ENCODE measurements around the gene USP9X. TPM values are rescaled to one million over a fixed set of nuclear protein-coding genes. Genes with fewer than 3 reads are reported as not detected.
A peak's percentile ranks its signal among the peaks of the same experiment; 100 is the strongest.
"Not testable (repeated sequence)": the region's sequence is repeated elsewhere in the genome, so short reads cannot be mapped to it uniquely, and the experiment has no call there.

The USP9X gene
- total and polyA plus RNA-seq, 2 experiments from 2014 or later = 62.2 to 329 TPM

DNA sequence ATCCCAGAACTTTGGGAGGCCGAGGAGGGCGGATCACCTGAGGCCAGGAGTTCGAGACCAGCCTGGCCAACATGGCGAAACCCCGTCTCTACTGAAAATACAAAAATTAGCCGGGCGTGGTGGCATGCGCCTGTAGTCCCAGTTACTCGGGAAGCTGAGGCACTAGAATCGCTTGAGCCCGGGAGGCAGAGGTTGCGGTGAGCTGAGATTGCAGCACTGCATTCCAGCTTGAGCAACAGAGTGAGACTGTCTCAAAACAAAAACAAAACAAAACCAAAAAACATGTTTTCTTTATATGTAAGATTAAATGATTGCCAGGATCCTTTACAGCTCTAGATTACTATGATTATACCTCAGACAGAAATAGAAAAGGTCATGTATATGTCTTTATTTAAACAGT is 66.5 kb downstream of the USP9X start:
- not testable (repeated sequence) for H3K9me3 Mint-ChIP-seq
- peaks cover 50% of the 10 kb centered on the region; the same call in 1 of the 2 replicates for H3K36me3 ChIP-seq (ENCODE audit: insufficient read depth)

DNA sequence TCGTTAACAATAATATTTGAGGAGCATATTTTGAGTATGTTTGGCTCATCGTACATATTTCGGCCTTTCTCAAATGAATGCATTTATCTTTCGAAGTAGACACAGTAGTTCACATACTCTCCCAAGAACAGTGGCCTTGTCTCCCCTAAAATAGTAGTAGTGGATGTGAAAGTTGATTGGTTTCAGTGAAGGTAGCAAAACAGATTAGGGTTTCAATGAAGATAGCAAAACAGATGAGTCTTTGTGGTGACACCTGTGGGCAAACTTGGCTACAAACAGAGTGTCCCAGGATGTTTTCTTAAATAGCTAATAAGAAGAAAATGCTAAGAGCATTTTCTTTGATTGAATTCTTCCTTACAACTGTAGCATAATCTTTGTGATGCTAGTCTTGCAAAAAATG is 67.0 kb downstream of the USP9X start:
- H3K9me2 ChIP-seq (ENCODE audit: insufficient read depth) = no peaks in the 10 kb centered on the region
- DNase-seq (ENCODE audit: low spot score) = no peak
- H3K4me3 ChIP-seq = no peak overlapping the region
- TF ChIP-seq EZH2phosphoT487 (IDR thresholded peaks at IDR 0.05; ENCODE audit: unreplicated experiment) (no peak), NANOG (IDR thresholded peaks at IDR 0.05; ENCODE audit: borderline replicate concordance) (no peak), CREB1 (CRISPR knock-in tag; IDR thresholded peaks at IDR 0.05; ENCODE audit: low read depth) (no peak), JUNB (IDR thresholded peaks at IDR 0.05; ENCODE audit: unreplicated experiment) (no peak), POLR2AphosphoS5 (IDR thresholded peaks at IDR 0.05; ENCODE audit: low read depth) (no peak), ZNF331 (CRISPR knock-in tag; IDR thresholded peaks at IDR 0.05; ENCODE audit: low read depth) (no peak)
- TF ChIP-seq, protein P1, sequence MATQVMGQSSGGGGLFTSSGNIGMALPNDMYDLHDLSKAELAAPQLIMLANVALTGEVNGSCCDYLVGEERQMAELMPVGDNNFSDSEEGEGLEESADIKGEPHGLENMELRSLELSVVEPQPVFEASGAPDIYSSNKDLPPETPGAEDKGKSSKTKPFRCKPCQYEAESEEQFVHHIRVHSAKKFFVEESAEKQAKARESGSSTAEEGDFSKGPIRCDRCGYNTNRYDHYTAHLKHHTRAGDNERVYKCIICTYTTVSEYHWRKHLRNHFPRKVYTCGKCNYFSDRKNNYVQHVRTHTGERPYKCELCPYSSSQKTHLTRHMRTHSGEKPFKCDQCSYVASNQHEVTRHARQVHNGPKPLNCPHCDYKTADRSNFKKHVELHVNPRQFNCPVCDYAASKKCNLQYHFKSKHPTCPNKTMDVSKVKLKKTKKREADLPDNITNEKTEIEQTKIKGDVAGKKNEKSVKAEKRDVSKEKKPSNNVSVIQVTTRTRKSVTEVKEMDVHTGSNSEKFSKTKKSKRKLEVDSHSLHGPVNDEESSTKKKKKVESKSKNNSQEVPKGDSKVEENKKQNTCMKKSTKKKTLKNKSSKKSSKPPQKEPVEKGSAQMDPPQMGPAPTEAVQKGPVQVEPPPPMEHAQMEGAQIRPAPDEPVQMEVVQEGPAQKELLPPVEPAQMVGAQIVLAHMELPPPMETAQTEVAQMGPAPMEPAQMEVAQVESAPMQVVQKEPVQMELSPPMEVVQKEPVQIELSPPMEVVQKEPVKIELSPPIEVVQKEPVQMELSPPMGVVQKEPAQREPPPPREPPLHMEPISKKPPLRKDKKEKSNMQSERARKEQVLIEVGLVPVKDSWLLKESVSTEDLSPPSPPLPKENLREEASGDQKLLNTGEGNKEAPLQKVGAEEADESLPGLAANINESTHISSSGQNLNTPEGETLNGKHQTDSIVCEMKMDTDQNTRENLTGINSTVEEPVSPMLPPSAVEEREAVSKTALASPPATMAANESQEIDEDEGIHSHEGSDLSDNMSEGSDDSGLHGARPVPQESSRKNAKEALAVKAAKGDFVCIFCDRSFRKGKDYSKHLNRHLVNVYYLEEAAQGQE (IDR thresholded peaks at IDR 0.05; ENCODE audit: unreplicated experiment) = no peak
- TF ChIP-seq, protein P2, sequence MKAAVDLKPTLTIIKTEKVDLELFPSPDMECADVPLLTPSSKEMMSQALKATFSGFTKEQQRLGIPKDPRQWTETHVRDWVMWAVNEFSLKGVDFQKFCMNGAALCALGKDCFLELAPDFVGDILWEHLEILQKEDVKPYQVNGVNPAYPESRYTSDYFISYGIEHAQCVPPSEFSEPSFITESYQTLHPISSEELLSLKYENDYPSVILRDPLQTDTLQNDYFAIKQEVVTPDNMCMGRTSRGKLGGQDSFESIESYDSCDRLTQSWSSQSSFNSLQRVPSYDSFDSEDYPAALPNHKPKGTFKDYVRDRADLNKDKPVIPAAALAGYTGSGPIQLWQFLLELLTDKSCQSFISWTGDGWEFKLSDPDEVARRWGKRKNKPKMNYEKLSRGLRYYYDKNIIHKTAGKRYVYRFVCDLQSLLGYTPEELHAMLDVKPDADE (IDR thresholded peaks at IDR 0.05) = no peak
- ATAC-seq = no peak
- H3F3A ChIP-seq (replicated peaks; ENCODE audit: low read depth) = peaks cover 13% of the 10 kb centered on the region
- Mint-ChIP-seq H3K27me3 (ENCODE audit: insufficient read depth, low read depth, poor library complexity) (peaks cover 7% of the 10 kb centered on the region), H3K27ac (no peak overlapping the region), H3K9me3 (no peaks in the 10 kb centered on the region), H3K4me3 (no peak overlapping the region), H3K4me1 (peaks cover 5% of the 10 kb centered on the region; the same call in 2 of the 3 replicates), H3K36me3 (ENCODE audit: low read depth) (peaks cover 85% of the 10 kb centered on the region)
- H3K79me2 ChIP-seq (replicated peaks; ENCODE audit: insufficient read depth) = peaks cover 32% of the 10 kb centered on the region
- no peaks in the 10 kb centered on the region for H3K27me3 ChIP-seq (ENCODE audit: insufficient read depth)
- H3K27ac ChIP-seq (ENCODE audit: low read depth) = peak overlapping the region; percentile 74; the same call in 1 of the 2 replicates
- no peak overlapping the region for H3K4me2 ChIP-seq
- peaks cover 6% of the 10 kb centered on the region for H4K20me1 ChIP-seq (replicated peaks; ENCODE audit: insufficient read depth)
- H3K36me3 ChIP-seq (ENCODE audit: insufficient read depth) = peaks cover 49% of the 10 kb centered on the region; the same call in 1 of the 2 replicates
- H2AFZ ChIP-seq = no peak overlapping the region
- H3K4me1 ChIP-seq (ENCODE audit: insufficient read depth) = no peaks in the 10 kb centered on the region

More for the DNA sequence above, 66.5 kb downstream of the USP9X start:
- H3K4me1 Mint-ChIP-seq; H3K27ac Mint-ChIP-seq; H4K20me1 ChIP-seq (replicated peaks; ENCODE audit: insufficient read depth); H3K4me1 ChIP-seq (ENCODE audit: insufficient read depth); H3K9me2 ChIP-seq (ENCODE audit: insufficient read depth); H3K27me3 ChIP-seq (ENCODE audit: insufficient read depth); H3K4me2 ChIP-seq; H3K27me3 Mint-ChIP-seq (ENCODE audit: insufficient read depth, low read depth, poor library complexity); H3K4me3 Mint-ChIP-seq; H3K4me3 ChIP-seq; DNase-seq (ENCODE audit: low spot score); ATAC-seq; H2AFZ ChIP-seq: not testable (repeated sequence)
- peaks cover 35% of the 10 kb centered on the region for H3K79me2 ChIP-seq (replicated peaks; ENCODE audit: insufficient read depth)
- H3F3A ChIP-seq (replicated peaks; ENCODE audit: low read depth) = peaks cover 13% of the 10 kb centered on the region; the same call in 1 of the 2 replicates
- peaks cover 85% of the 10 kb centered on the region for H3K36me3 Mint-ChIP-seq (ENCODE audit: low read depth)
- H3K27ac ChIP-seq (ENCODE audit: low read depth) = peak overlapping the region; percentile 74; the same call in 1 of the 2 replicates
